Ovary (tissue), 3 donors: ENCODE results near the gene ATF7.

Source experiments
- CTCF ChIP-seq, 3 donors: fragments of 450-650 bp in 2 of 3; fragments of 200-600 bp in 1 of 3; IDR thresholded peaks; one replicate each; pipeline versions ENCODE4 v1.5.1 to v1.8.0; 2016 to 2022; ENCODE audit warnings: antibody characterized with exemption in 3 of 3, mild to moderate bottlenecking in 1 of 3
- EP300 ChIP-seq: sonication (generic); formaldehyde crosslinking; IDR thresholded peaks from one replicate; pipeline ENCODE4 v1.6.1; 2017; ENCODE audit warnings: antibody characterized with exemption
- POLR2A ChIP-seq: fragments of 450-650 bp; IDR thresholded peaks from one replicate; pipeline ENCODE4 v1.6.1; 2017; ENCODE audit warnings: antibody characterized with exemption, mild to moderate bottlenecking, moderate library complexity
- donor health status: DM: no; HTN: no; CAD: no.

- no peak for TF ChIP-seq CTCF (IDR thresholded peaks at IDR 0.05)
- no peak for TF ChIP-seq POLR2A
- no peak for TF ChIP-seq EP300
Measured at GRCh38 chr12:53664191-53664590, 38.0 kb upstream of the ATF7 start.
